Umbilical cord (tissue), 2 donors: Measurements from ENCODE around the gene IMMP2L. TPM values are rescaled to one million over a fixed set of nuclear protein-coding genes. Genes with fewer than 3 reads are reported as not detected.

ENCODE experiments used
- DNase-seq: peaks from one replicate; pipeline ENCODE4 v3.0.0-alpha.2; 2015; ENCODE audit warnings: low spot score
- total RNA-seq: library from RNA; depleted of rRNA; stranded (reverse); fragments of >200 nt; gene quantifications from one replicate; pipeline ENCODE4 v1.2.3, GENCODE V29; 2014; ENCODE audit warnings: low replicate concordance; ENCODE audit not compliant: insufficient read depth

The IMMP2L gene
- total RNA-seq, 1 donor from 2014 or later, result 31.1 TPM

- peak; percentile 30 for DNase-seq
Measured at GRCh38 chr7:111041577-111041976, 520.7 kb downstream of the IMMP2L start.

GRCh38 chr7:111038185-111038584 is 524.1 kb downstream of the IMMP2L start:
- DNase-seq, result no peak

- DNase-seq, result no peak
Measured at GRCh38 chr7:111031916-111032315, 530.4 kb downstream of the IMMP2L start.

- DNase-seq, result no peak
Measured at GRCh38 chr7:111030336-111030735, 532.0 kb downstream of the IMMP2L start.

- DNase-seq, result peak; percentile 21
Measured at GRCh38 chr7:111029574-111030251, 532.6 kb downstream of the IMMP2L start.

- DNase-seq, result no peak
Measured at GRCh38 chr7:111029141-111029572, 533.1 kb downstream of the IMMP2L start.

GRCh38 chr7:111027396-111027795 is 534.9 kb downstream of the IMMP2L start:
- DNase-seq, result no peak

- no peak for DNase-seq
Measured at GRCh38 chr7:111026806-111027205, 535.5 kb downstream of the IMMP2L start.

GRCh38 chr7:111026343-111026742 is 535.9 kb downstream of the IMMP2L start:
- DNase-seq, result no peak

GRCh38 chr7:111025006-111025405 is 537.3 kb downstream of the IMMP2L start:
- no peak for DNase-seq

GRCh38 chr7:111018960-111019736 is 543.1 kb downstream of the IMMP2L start:
- no peak for DNase-seq

- no peak for DNase-seq
Measured at GRCh38 chr7:111018447-111018846, 543.8 kb downstream of the IMMP2L start.

GRCh38 chr7:111014079-111014478 is 548.2 kb downstream of the IMMP2L start:
- DNase-seq, result peak; percentile 41

GRCh38 chr7:111012799-111013675 is 549.3 kb downstream of the IMMP2L start:
- DNase-seq, result no peak

- DNase-seq, result no peak
Measured at GRCh38 chr7:111012149-111012548, 550.1 kb downstream of the IMMP2L start.

GRCh38 chr7:111011520-111011919 is 550.8 kb downstream of the IMMP2L start:
- no peak for DNase-seq

- no peak for DNase-seq
Measured at GRCh38 chr7:111010798-111011197, 551.5 kb downstream of the IMMP2L start.

- no peak for DNase-seq
Measured at GRCh38 chr7:111009526-111010040, 552.7 kb downstream of the IMMP2L start.

GRCh38 chr7:111006691-111007090 is 555.6 kb downstream of the IMMP2L start:
- DNase-seq, result peak; percentile 46

GRCh38 chr7:111006040-111006439 is 556.3 kb downstream of the IMMP2L start:
- DNase-seq, result no peak

- DNase-seq, result no peak
Measured at GRCh38 chr7:111005445-111005844, 556.8 kb downstream of the IMMP2L start.
